NCI-H524 treated with DMSO at 0.1 percent for 48 hours (cell line): ENCODE measurements around the gene PINLYP.

Experiments
- DNase-seq: peaks from one replicate; lab custom pipeline; 2025; lab: John Stamatoyannopoulos, UW

PINLYP gene

GRCh38 chr19:43606569-43607229, 31.1 kb downstream of the PINLYP start:
- DNase-seq, result no peak

- no peak for DNase-seq
These were observed 31.9 kb downstream of the PINLYP start for GRCh38 chr19:43607238-43608205.

- no peak for DNase-seq
These were observed 34.3 kb downstream of the PINLYP start for GRCh38 chr19:43609872-43610271.

GRCh38 chr19:43610493-43610892, 34.9 kb downstream of the PINLYP start:
- DNase-seq, result no peak

- no peak for DNase-seq
These were observed 36.2 kb downstream of the PINLYP start, which contains the start of gene SRRM5 for GRCh38 chr19:43611788-43612187. Gene SRRM5 (plus strand): TSS chr19:43612088. CDS start chr19:43612122, 34 bp downstream.

- DNase-seq, result no peak
These were observed 36.8 kb downstream of the PINLYP start for GRCh38 chr19:43612374-43612773.

GRCh38 chr19:43616306-43616705, 40.7 kb downstream of the PINLYP start:
- no peak for DNase-seq

- DNase-seq, result no peak
These were observed 41.4 kb downstream of the PINLYP start for GRCh38 chr19:43616954-43617353.

- DNase-seq, result peak; percentile 8
These were observed 43.3 kb downstream of the PINLYP start for GRCh38 chr19:43618921-43619261.

GRCh38 chr19:43619262-43620060, 43.9 kb downstream of the PINLYP start, which contains the start of gene ZNF428:
Gene ZNF428 (minus strand): TSS chr19:43619629. CDS start chr19:43614304, 5,325 bp downstream.
- peak; percentile 72 for DNase-seq

- no peak for DNase-seq
These were observed 44.7 kb downstream of the PINLYP start for GRCh38 chr19:43620061-43621001.

- no peak for DNase-seq
These were observed 46.5 kb downstream of the PINLYP start for GRCh38 chr19:43622070-43622469.

- DNase-seq, result no peak
These were observed 47.4 kb downstream of the PINLYP start for GRCh38 chr19:43622956-43623355.

GRCh38 chr19:43623889-43624670, 48.5 kb downstream of the PINLYP start:
- no peak for DNase-seq

- no peak for DNase-seq
These were observed 49.3 kb downstream of the PINLYP start for GRCh38 chr19:43624933-43625332.

- DNase-seq, result no peak
These were observed 50.4 kb downstream of the PINLYP start for GRCh38 chr19:43625918-43626579.

- no peak for DNase-seq
These were observed 51.2 kb downstream of the PINLYP start for GRCh38 chr19:43626838-43627237.

- DNase-seq, result no peak
These were observed 53.2 kb downstream of the PINLYP start for GRCh38 chr19:43628646-43629326.

GRCh38 chr19:43631491-43631890, 55.9 kb downstream of the PINLYP start:
- no peak for DNase-seq
